ENCODE measurements around the gene IFNA2.

DNA sequence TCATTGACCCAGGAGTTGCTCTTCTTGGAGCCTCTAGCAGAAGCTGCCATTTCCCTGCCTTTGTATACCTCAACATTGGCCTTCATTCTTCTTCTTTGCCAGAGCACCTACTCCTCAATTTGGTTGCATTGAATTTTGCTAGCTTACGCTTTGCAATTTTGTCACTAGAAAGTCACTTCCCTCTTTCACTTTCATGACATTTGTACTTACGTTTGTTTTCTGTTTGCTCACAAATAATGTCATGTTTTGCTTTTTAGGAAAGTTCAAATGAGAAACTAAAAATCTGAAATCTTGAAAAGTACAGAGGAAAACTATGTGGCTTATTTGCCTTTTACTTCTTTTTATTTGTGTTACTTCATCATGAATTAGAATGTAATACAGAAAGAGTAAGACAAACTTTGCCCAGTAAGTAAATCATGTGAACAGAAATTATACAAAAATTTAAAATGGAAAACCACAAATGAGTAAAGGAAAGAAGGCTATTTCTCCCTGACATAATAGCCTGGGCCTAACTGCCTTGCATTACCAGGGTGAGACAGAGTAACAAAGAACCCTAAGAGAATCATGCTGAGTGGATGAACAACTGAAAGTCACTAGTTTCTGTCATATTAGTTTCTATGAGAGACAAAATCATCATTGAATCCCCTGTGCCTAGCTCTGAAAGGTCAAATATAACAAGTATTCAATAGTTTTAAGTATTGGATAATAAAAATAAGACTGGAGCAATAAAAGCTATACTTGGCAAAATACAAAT, 47.7 kb upstream of the IFNA2 start:
- TF ChIP-seq, protein P1, sequence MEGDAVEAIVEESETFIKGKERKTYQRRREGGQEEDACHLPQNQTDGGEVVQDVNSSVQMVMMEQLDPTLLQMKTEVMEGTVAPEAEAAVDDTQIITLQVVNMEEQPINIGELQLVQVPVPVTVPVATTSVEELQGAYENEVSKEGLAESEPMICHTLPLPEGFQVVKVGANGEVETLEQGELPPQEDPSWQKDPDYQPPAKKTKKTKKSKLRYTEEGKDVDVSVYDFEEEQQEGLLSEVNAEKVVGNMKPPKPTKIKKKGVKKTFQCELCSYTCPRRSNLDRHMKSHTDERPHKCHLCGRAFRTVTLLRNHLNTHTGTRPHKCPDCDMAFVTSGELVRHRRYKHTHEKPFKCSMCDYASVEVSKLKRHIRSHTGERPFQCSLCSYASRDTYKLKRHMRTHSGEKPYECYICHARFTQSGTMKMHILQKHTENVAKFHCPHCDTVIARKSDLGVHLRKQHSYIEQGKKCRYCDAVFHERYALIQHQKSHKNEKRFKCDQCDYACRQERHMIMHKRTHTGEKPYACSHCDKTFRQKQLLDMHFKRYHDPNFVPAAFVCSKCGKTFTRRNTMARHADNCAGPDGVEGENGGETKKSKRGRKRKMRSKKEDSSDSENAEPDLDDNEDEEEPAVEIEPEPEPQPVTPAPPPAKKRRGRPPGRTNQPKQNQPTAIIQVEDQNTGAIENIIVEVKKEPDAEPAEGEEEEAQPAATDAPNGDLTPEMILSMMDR (IDR thresholded peaks at IDR 0.05): no peak
- TF ChIP-seq POLR2A (IDR thresholded peaks at IDR 0.05): no peak

Measured in uterus (tissue), 2 donors.